GM23248 (cell line): ENCODE results near the gene C11orf86. TPM values are rescaled to one million over a fixed set of nuclear protein-coding genes. Genes with fewer than 3 reads are reported as not detected.

ENCODE experiments used
- DNase-seq: peaks from one replicate; pipeline ENCODE4 v3.0.0-alpha.2; 2015
- H2AFZ ChIP-seq: fragments of 200-600 bp; sonication (generic); 2 replicates; pipeline ENCODE4 v1.6.1; 2016; ENCODE audit warnings: antibody characterized with exemption
- H3F3A ChIP-seq: fragments of 200-600 bp; sonication (generic); 2 replicates; pipeline ENCODE4 v1.6.1; 2016; ENCODE audit warnings: mild to moderate bottlenecking, antibody characterized with exemption, mixed run types; ENCODE audit not compliant: insufficient read depth
- H3K27ac ChIP-seq: fragments of 200-600 bp; sonication (generic); 2 replicates; pipeline ENCODE4 v1.5.1; 2016; ENCODE audit warnings: mild to moderate bottlenecking
- H3K27me3 ChIP-seq: fragments of 200-600 bp; sonication (generic); replicated peaks from 2 replicates; pipeline ENCODE4 v1.6.1; 2016; ENCODE audit warnings: mild to moderate bottlenecking; ENCODE audit not compliant: insufficient read depth
- H3K36me3 ChIP-seq: fragments of 200-600 bp; sonication (generic); 2 replicates; pipeline ENCODE4 v1.6.1; 2016; ENCODE audit warnings: low read depth, mild to moderate bottlenecking
- H3K4me1 ChIP-seq: fragments of 200-600 bp; sonication (generic); 2 replicates; pipeline ENCODE4 v1.6.1; 2016; ENCODE audit warnings: mild to moderate bottlenecking; ENCODE audit not compliant: insufficient read depth
- H3K4me2 ChIP-seq: fragments of 200-600 bp; sonication (generic); one replicate; pipeline ENCODE4 v1.6.1; 2016; ENCODE audit warnings: mild to moderate bottlenecking; ENCODE audit not compliant: unreplicated experiment
- H3K4me3 ChIP-seq: fragments of 200-600 bp; sonication (generic); 2 replicates; pipeline ENCODE4 v1.5.1; 2016; ENCODE audit warnings: mild to moderate bottlenecking
- H3K79me2 ChIP-seq: fragments of 200-600 bp; sonication (generic); 2 replicates; pipeline ENCODE4 v1.6.1; 2016; ENCODE audit warnings: mild to moderate bottlenecking; ENCODE audit not compliant: insufficient read depth
- H3K9ac ChIP-seq: fragments of 200-600 bp; sonication (generic); 2 replicates; pipeline ENCODE4 v1.6.1; 2016; ENCODE audit warnings: mild to moderate bottlenecking
- H3K9me2 ChIP-seq: fragments of 200-600 bp; sonication (generic); 2 replicates; pipeline ENCODE4 v1.6.1; 2016; ENCODE audit warnings: mixed run types, mild to moderate bottlenecking, moderate library complexity; ENCODE audit not compliant: insufficient read depth
- H3K9me3 ChIP-seq: fragments of 200-600 bp; sonication (generic); one replicate; pipeline ENCODE4 v1.6.1; 2017; ENCODE audit warnings: low read depth
- H4K20me1 ChIP-seq: fragments of 200-600 bp; sonication (generic); 2 replicates; pipeline ENCODE4 v1.6.0; 2016; ENCODE audit not compliant: insufficient read depth
- EZH2 ChIP-seq: fragments of 200-600 bp; sonication (generic); IDR thresholded peaks from 2 replicates; pipeline ENCODE4 v1.6.1; 2018; ENCODE audit warnings: antibody characterized with exemption, mild to moderate bottlenecking; ENCODE audit not compliant: insufficient read depth, poor library complexity, severe bottlenecking
- EZH2phosphoT487 ChIP-seq: fragments of 200-600 bp; sonication (generic); IDR thresholded peaks from 2 replicates; pipeline ENCODE4 v1.6.1; 2018; ENCODE audit warnings: antibody characterized with exemption, moderate library complexity, mild to moderate bottlenecking, low read depth; ENCODE audit not compliant: insufficient read depth
- WGBS, 2 experiments: methylation state at CpG; one replicate each; pipeline ENCODE4 v1.1.6; 2015 to 2017; ENCODE audit warnings: low lambda C conversion rate in 2 of 2, low coverage in 1 of 2; ENCODE audit errors: missing lambda C conversion rate in 2 of 2; 5-methylcytosine and 5-hydroxymethylcytosine counted together
- in situ Hi-C: fragments of 300-500 bp; cut with MboI; formaldehyde crosslinking; loops from 2 replicates; pipeline ENCODE4 v1.15.0; 2020
- polyA plus RNA-seq: library from polyadenylated mRNA; unstranded; fragments of >200 nt; fragmentation: Nextera tagmentation; extraction: Ambion mirVana; gene quantifications from 2 replicates; pipeline ENCODE4 v1.2.1, GENCODE V29; 2016
- total RNA-seq: library from RNA; depleted of rRNA; stranded (reverse); fragments of >200 nt; shearing (Covaris generic); gene quantifications from 2 replicates; pipeline ENCODE4 v1.2.3, GENCODE V29; 2014

The C11orf86 gene
- total and polyA plus RNA-seq, 2 experiments from 2014 or later = not detected

DNA sequence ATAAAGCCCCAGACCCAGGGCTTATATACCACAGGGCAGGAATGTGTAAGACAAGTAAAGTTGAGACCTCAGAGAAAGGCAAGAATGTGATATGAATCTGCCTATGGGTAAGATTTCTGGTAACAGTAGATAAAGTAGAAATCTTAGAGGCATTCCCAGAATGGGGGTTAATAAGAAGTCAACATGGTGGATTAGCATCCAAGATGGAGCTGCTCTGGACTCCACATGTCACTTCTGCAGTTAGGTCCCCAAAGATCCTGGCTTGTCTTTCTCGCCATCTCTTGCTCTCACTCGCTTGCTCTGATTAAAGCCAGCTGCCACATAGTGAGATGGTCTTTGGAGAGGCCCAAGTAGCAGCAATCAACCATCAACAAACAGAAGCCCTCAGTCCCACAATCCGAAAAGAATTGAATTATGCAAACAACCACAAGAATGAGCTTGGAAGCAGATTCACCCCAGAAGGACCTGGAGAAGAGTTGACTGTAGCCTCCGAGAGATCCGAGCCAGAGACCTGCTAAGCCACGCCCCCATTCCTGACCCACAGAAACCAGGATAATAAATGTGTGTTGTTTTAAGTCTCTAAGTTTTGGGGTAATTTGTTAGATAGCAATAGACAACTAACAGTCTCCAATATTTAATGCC, 5.4 kb upstream of the C11orf86 start:
- peak overlapping the region; percentile 96 for H3K27ac ChIP-seq
- in situ Hi-C loops = loop anchor here (10.0 kb wide), 1 partner anchor 275 kb away; no protein-coding TSS in a partner anchor
- peak overlapping the region; percentile 75 for H3K4me2 ChIP-seq
- TF ChIP-seq EZH2 = no peak
- no peak for TF ChIP-seq EZH2phosphoT487
- no peaks in the 10 kb centered on the region for H3K9me3 ChIP-seq
- no peaks in the 10 kb centered on the region for H3K9me2 ChIP-seq
- 27 to 39% methylated on average over 6 of the region's 6 CpGs for WGBS, 2 experiments
- H4K20me1 ChIP-seq = no peaks in the 10 kb centered on the region
- H3K9ac ChIP-seq = peak overlapping the region; percentile 75
- no peaks in the 10 kb centered on the region for H3K79me2 ChIP-seq
- no peak overlapping the region for H3K4me3 ChIP-seq
- H3K27me3 ChIP-seq = no peaks in the 10 kb centered on the region
- H3K36me3 ChIP-seq = no peaks in the 10 kb centered on the region
- peaks cover 53% of the 10 kb centered on the region for H3K4me1 ChIP-seq
- 0 out of 2 replicates have a peak overlapping the region, but pooled peaks have one; percentile 14 for H2AFZ ChIP-seq
- DNase-seq = peak; percentile 84
- H3F3A ChIP-seq = peaks cover 49% of the 10 kb centered on the region

DNA sequence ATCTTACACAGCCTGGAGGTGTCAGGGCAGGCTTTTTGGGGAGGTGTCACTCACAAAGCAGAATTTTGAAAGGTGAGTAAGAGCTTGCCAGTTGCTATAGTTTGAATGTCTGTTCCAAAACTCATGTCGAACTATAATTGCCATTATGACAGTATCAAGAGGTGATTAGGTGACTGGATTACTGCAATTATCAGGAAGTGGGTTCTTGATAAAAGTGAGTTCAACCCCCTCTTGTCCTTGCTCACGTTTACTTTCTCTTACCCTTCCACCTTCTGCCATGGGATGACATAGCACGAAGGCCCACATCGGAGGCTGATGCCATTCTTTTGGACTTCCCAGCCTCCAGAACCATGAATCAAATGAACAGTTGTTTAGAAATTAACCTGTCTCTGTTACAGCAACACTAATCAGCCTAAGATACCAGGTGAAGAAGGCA, 4.7 kb upstream of the C11orf86 start:
- H3K9me2 ChIP-seq = no peaks in the 10 kb centered on the region
- no peak for DNase-seq
- peak overlapping the region; percentile 75 for H3K4me2 ChIP-seq
- H3K9ac ChIP-seq = peak overlapping the region; percentile 75
- H3K4me1 ChIP-seq = peaks cover 53% of the 10 kb centered on the region
- peak overlapping the region; percentile 24; the same call in 1 of the 2 replicates for H3K4me3 ChIP-seq
- no peaks in the 10 kb centered on the region for H3K9me3 ChIP-seq
- no peaks in the 10 kb centered on the region for H3K27me3 ChIP-seq
- TF ChIP-seq EZH2 (no peak), EZH2phosphoT487 (no peak)
- no peaks in the 10 kb centered on the region for H3K36me3 ChIP-seq
- no peaks in the 10 kb centered on the region for H4K20me1 ChIP-seq
- WGBS, 2 experiments = 53 to 54% methylated on average over 4 of the region's 4 CpGs
- no peaks in the 10 kb centered on the region for H3K79me2 ChIP-seq
- in situ Hi-C loops = loop anchor here (10.0 kb wide), 1 partner anchor 276 kb away; no protein-coding TSS in a partner anchor
- peak overlapping the region; percentile 96 for H3K27ac ChIP-seq
- H2AFZ ChIP-seq = no peak overlapping the region
- peaks cover 49% of the 10 kb centered on the region for H3F3A ChIP-seq

DNA sequence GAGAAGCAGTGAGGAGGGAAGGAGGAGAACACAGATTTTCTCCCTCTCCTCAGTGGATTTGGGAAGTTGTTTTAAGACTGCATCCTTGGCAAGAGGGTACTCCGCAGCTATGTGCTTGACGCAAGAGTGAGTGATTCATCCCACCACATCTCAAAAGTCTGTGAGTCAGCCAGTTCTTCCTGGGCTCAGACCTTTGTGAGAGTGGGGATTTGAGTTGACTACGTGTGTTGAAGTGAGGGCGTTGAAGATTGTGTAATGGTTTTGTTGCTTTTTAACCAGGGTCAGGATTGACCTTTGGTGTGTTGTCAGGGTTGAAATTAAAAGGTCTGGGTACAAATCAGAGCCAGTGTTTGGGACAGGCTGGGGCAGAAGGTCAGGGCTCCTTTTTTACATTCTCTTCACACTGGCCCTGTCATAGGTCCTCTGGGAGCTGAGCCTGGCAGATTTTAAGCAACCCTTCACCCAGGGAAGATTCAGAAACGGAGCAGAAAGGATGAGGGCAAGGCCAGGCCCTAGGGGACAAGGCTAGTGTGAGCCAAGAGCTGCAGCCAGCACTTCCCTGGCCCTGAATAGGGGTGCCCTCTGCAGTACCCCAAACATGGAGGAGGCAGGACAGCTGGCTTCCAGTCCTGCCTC, 4.2 kb upstream of the C11orf86 start:
- H3F3A ChIP-seq = peaks cover 49% of the 10 kb centered on the region
- TF ChIP-seq EZH2phosphoT487 (no peak), EZH2 (no peak)
- no peaks in the 10 kb centered on the region for H3K36me3 ChIP-seq
- peak overlapping the region; percentile 24; the same call in 1 of the 2 replicates for H3K4me3 ChIP-seq
- peak overlapping the region; percentile 75 for H3K4me2 ChIP-seq
- H3K9me2 ChIP-seq = no peaks in the 10 kb centered on the region
- no peaks in the 10 kb centered on the region for H3K9me3 ChIP-seq
- H3K79me2 ChIP-seq = no peaks in the 10 kb centered on the region
- peak overlapping the region; percentile 75 for H3K9ac ChIP-seq
- peak overlapping the region; percentile 96 for H3K27ac ChIP-seq
- peak; percentile 100 for DNase-seq
- in situ Hi-C loops = loop anchor here (10.0 kb wide), 1 partner anchor 276 kb away; no protein-coding TSS in a partner anchor
- H3K4me1 ChIP-seq = peaks cover 53% of the 10 kb centered on the region
- no peaks in the 10 kb centered on the region for H3K27me3 ChIP-seq
- H4K20me1 ChIP-seq = no peaks in the 10 kb centered on the region
- 0% methylated on average over 5 of the region's 5 CpGs for WGBS, 2 experiments
- peak overlapping the region; percentile 18; the same call in 1 of the 2 replicates for H2AFZ ChIP-seq

DNA sequence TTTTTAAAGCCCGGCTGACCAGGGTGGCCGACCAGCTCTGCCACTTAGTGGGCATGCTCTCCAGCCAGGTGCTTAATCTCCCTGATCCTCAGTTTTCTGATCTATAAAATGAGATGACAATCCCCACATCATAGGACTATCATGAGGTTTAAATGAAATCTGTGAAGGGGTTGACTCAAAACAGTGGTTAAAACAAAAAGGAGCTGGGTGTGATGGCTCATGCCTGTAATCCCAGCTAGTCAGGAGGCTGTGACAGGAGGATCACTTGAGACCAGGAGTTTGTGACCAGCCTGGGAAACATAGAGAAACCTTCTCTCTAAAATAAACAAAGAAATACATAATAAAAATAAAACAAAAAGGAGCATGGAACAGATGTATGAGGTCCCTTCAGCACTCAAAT, 3.6 kb upstream of the C11orf86 start:
- Histone ChIP-seq H3K4me3 (no peak overlapping the region), H3K27me3 (no peaks in the 10 kb centered on the region), H3K36me3 (no peaks in the 10 kb centered on the region), H3K4me1 (peaks cover 53% of the 10 kb centered on the region), H3K27ac (peak overlapping the region; percentile 96), H3K9me3 (no peaks in the 10 kb centered on the region), H3K9ac (peak overlapping the region; percentile 75), H2AFZ (peak overlapping the region; percentile 18; the same call in 1 of the 2 replicates), H3K9me2 (no peaks in the 10 kb centered on the region), H4K20me1 (no peaks in the 10 kb centered on the region), H3F3A (peaks cover 49% of the 10 kb centered on the region), H3K4me2 (peak overlapping the region; percentile 27), H3K79me2 (no peaks in the 10 kb centered on the region)
- WGBS, 2 experiments = 96 to 100% methylated on average over 2 of the region's 2 CpGs
- TF ChIP-seq EZH2phosphoT487 (no peak), EZH2 (no peak)
- in situ Hi-C loops = loop anchor here (10.0 kb wide), 1 partner anchor 277 kb away; no protein-coding TSS in a partner anchor
- DNase-seq = peak; percentile 37
